ENCODE measurements around the gene ZNF580.

ZNF580 gene

DNA sequence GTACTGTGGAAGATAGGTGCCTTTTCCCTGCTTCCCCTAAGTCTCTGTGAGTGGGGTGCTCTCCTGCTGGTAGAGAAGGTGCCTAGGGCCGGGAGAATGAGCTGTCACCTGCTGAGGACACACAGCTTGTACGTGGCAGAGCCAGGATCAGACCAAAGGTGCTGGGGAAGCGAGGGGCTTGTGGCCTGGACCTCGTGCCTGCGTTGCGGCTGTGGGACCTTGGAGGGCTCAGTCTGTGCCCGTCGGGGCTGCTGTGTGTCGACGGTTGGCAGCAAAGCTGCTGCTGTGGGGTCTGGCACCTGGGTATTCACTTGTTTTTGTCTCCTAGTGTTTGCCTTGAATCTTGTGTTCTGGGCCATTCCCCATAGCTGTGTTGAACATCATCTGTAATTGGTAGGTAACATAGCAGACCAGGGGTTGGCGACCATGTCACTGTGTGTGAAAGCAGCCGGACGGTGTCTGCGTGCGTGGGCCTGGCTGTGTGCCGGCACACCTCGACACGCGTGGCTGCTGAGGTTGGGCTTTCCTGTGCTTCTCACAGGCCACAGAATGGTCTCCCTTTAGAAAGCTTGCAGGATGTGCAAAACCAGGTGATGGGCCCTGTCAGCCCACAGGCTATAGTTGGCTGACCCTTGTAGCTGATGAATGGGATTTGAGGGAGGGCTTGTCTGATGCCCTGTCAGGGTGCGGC, 23.2 kb downstream of the ZNF580 start:
- DNase-seq: no peak

- DNase-seq: no peak
These were observed 25.7 kb downstream of the ZNF580 start for GRCh38 chr19:55666343-55667005.

- no peak for DNase-seq
These were observed 26.2 kb downstream of the ZNF580 start for GRCh38 chr19:55667006-55667381.

DNA sequence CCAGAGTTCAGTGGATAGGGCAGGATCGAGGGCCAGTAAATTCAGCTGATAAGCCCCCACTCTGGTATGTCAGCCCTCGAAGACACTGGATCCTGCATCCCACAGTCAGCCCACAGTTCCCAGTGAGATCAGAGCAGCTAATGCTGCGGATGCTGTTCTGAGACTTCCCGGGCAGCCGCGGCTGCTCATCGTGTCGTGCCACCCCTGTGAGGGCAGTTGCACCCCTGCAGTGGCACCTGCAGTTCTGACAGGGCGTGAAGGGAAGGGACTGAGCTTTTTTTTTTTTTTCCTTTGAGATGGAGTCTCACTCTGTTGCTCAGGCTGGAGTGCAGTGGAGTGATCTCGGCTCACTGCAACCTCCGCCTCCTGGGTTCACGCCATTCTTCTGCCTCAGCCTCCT, 26.7 kb downstream of the ZNF580 start:
- DNase-seq: no peak

DNA sequence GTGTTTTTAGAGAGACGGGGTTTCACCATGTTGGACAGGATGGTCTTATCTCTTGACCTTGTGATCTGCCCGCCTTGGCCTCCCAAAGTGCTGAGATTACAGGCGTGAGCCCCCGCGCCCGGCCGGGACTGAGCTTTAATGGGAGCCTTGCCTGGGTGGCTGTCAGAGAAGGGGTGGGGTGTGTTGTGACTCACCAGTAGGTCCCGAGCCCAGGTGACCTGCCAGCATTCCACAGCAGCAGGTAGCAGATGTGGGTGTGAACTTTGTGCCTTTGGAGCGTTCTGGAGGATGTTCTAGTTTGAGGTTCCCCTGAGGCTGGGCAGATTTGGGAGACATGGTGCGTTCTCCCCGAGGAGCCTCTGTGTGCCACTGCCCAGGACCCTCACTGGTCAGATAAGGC, 27.2 kb downstream of the ZNF580 start:
- no peak for DNase-seq

DNA sequence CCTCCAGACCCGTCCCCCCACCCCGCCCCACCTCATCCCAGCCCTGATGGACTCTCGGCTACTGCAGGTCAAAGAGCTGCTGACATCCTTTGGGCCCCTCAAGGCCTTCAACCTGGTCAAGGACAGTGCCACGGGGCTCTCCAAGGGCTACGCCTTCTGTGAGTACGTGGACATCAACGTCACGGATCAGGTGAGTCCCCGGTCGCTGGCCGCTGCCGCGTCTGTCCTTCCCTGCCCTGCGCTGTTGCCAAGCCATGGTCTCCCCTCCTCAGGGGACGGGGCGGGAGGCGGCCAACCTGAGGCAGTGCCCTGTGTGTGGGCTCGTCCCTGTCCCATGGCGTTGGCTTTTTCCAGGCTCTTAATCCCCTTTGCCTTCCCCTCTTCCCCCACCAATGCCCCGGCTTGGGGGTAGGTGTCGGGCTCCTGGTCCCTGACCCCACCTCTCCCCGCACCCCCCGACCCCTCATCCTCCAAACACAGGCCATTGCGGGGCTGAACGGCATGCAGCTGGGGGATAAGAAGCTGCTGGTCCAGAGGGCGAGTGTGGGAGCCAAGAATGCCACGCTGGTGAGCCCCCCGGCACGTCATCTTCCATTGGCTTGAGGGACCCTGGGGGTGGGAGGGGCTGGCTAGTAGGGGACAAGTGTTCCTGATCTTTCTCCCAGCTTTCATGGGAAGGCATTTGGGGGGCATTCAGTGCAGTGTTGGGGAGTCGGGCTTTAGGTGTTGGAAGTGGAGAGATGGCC, 28.0 kb downstream of the ZNF580 start:
- DNase-seq: no peak

DNA sequence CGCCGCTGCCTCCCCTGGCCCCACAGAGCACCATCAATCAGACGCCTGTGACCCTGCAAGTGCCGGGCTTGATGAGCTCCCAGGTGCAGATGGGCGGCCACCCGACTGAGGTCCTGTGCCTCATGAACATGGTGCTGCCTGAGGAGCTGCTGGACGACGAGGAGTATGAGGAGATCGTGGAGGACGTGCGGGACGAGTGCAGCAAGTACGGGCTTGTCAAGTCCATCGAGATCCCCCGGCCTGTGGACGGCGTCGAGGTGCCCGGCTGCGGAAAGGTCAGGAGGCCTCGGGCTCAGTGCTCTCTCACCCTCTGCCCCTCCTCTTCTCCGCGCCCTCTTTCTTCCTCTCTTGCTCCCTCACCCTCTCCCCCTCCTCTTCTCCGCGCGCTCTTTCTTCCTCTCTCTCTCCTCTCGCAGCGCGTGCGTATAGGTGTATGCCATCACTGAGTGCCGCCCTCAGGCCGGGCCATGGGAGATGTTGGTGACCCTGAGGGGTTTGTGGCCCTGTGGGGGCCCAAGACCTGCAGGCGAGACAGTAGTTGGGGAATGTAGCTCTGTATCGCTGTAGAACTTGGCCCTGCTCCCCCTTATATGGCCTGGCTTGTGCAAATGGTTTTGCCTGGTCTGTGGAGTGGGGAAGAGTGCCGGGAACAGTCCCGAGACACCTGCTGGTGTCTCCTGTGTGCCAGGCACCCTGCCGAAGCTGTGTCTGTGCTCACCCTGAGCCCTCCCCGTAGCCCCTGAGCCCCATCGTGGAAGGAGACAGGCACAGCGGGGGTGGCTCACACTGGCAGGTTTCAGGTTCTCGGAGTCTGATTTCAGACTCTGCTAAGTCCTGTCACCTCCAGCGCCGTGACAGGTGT, 28.8 kb downstream of the ZNF580 start:
- no peak for DNase-seq

DNA sequence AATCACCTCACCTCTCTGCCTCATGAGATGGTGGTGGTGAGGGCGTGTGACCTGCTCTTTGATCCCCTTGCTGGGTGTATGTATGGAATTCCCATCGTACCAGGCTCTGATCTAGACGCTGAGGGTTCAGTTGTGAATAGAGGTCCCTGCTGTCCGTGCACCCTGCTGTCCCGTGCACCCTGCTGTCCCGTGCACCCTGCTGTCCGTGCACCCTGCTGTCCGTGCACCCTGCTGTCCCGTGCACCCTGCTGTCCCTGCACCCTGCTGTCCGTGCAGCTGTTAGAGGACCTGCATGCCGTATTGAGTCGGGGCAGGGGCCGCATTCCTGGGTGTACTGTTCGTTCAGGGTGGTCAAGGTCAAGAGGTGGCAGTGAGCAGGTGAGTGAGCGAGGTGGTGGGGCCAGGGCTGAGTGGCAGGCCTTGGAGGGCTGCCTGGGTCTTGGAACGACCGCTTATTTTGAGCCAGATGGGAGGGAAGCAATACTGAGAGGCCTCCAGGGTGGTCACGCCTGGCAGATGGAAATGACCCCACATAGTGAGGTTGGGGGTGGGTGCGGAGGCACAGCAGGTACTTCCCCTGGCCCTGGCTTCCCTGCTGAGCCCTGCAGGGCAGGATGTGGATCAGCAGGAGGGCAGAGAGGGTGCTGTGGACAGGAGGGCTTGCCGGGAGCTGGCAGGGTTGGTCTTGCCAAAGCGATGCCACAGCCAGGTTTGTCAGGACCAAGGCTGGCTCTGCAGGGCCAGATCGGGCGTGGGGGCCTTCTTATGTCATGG, 29.7 kb downstream of the ZNF580 start:
- no peak for DNase-seq

DNA sequence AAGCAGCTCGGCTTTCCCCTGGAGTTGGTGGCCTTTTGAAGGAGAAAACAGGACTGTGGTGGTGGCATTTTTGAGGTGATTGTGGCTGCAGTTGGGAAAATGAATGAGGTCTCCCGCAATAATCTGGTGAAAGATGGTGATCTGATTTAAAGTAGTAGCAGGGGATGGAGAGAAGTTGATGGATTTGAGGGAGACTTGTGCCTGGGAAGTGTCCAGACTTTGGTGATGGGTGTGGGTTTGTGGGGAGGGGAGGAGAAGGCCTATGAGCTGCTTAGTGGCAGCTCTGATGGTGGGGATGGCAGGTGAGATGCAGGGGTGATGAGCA, 30.2 kb downstream of the ZNF580 start:
- no peak for DNase-seq

GRCh38 chr19:55672418-55672817, 31.6 kb downstream of the ZNF580 start:
- DNase-seq: no peak

- DNase-seq: no peak
These were observed 32.7 kb downstream of the ZNF580 start for GRCh38 chr19:55673465-55673864.

DNA sequence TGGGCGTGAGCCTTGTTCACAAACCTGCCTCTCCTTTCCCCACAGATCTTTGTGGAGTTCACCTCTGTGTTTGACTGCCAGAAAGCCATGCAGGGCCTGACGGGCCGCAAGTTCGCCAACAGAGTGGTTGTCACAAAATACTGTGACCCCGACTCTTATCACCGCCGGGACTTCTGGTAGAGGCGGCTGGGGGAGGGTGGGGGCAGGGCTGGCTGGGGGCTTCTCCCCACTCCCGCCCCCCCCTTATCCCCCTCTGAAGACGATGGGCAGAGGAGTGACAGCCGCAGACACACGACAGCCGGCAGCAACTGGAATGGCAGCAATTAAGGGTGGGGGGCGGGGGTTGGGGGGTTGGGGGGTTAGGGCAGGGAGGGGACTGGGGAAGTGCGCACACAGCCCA, 33.1 kb downstream of the ZNF580 start:
- no peak for DNase-seq

DNA sequence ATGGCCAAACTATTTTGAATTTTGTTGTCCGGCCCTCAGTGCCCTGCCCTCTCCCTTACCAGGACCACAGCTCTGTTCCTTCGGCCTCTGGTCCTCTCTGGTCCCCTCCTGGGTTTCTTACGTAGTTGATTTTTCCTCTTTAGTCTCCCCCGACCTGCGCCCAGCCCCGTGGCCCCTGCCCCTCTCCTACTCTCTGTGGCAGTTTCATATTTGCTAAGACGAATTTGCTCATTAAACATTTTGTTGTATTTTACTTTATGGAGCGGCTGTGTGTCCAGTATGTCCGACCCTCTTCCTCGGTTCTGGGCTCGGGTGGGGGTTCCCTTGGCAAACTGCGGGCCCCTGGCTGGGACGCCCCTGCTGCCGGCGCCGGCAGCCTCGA, 33.6 kb downstream of the ZNF580 start:
- no peak for DNase-seq

GRCh38 chr19:55674841-55675660, 34.2 kb downstream of the ZNF580 start, which contains the start of gene EPN1:
Gene EPN1 (plus strand): TSS chr19:55675226. CDS start chr19:55678628, 3,402 bp downstream.
- DNase-seq: peak; percentile 98

DNA sequence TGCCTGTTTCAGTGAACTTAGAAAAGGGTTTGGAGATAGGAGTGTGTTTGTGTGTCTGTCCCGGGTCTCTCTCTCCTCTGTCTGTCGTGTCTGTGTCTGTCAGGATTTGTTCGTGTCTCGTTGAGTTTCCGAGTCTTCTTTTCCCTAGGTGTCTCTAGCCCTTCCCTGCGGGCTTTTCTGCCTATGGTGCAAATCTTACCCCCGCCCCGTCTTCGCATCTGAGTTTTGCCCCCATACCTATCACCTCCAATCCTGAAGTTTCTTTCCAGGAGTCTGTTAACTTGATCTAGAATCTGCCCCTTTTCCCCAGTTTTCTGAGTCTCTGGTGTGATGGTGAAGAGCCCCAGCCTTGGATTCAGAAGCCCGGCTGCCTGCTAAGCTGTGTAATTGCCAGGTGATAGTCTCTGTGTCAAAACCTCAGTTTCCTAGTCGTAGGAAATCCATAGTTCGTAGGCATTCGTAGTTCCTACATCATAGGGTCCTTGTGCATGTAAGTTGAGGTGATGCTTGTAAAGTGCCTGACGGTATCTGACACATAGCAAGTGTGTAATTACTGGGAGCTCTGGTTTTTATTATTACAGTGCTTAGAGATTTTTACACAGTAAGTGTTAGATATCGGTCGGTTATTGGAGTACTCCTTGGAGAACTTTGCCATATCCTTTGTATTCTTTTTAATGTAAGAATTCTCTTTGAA, 35.0 kb downstream of the ZNF580 start:
- no peak for DNase-seq

DNA sequence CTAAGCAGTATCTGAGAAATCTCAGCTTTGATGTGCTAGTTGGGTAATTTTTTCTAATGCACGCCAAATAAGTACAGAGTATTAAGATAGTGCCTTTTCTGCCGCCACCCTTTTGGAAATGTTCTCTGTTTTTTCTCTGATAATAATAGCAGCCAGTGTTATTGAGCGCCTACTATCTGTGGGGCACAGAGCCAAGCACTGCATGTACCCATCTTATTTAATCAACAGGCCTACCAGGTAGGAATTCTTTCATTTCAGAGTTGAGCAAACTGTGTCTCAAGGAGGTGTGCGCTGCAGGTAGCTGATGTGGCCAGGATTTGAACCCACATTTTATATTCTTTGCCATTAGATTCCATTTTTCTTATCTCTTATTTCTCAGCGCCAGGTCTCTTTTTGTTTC, 35.6 kb downstream of the ZNF580 start:
- DNase-seq: no peak

DNA sequence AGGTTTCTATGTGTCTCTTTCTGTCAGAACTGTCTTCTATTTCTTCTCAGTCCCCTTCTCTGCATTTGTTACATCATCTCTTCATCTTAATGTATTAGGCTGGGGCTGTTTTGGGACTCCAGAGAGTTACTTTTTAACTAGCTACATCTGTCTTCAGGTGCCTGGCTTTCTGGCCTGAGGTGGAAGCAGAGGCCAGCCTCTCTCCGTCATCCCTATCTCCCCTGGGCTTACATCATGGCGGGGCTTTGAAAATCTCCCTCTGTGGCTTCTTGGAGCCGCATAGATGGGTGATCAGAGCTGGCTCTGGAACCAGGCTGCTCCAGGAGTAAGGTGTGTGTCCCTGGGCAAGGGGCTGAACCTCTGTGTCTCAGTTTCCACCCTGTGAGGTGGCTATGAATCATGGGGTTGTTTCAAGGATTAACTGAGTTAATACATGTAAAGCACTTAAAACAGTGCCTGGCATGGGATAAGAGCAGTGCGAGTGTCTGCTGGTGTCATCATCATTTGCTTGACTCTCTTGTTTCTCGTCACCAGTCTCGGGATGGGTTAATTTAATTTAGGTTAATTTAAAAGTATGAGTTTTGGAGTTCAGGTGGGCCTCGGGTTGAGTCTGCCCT, 36.2 kb downstream of the ZNF580 start:
- no peak for DNase-seq

DNA sequence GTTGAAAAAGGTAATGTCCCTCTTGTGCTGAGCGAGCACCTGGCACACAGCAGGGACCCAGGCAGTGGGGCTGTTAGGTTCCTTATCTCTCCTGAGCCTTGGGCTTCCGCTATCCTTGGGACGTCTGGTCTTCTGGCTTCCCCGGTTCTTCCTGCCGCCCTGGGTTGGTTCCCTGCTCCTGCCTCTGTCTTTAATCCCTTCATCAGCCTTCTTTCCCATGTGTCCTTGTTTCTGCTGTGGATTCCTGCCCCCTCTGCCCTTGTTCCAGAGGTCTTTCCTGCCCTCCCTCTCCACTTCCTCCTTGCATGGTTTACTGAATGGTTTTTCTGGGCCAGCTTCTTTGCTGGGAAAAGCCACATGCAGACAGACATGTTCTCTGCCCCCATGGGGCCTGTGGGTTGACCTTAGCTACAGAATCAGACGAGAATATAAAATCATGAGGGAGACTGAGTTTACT, 36.8 kb downstream of the ZNF580 start:
- no peak for DNase-seq

DNA sequence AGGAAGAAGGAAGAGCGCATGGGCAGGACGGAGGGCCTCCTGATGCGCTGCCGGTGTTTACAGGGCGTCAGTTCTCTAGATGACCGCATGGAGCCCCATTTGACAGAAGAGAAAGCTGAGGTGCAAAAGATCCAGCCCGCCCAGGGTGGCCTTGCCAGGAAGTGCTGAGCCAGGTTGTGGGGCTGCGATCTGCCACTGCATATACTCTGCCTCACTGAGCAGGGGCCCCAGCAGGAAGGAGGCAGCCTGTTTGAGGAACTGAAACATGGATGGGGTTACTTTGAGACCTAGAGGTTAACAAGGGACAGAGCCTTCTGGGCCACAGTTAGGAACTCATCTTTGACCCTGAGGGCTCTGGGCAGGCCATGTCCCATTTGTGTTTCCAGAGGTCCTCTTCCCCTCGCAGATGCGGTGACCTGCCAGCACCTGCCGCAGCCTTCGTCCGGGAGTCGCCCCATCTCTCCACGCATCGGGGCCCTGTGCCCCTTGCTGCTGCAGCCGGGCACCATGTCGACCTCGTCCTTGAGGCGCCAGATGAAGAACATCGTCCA, 37.4 kb downstream of the ZNF580 start:
- no peak for DNase-seq

Measured in activated gamma-delta T cell (primary cell).